ENCODE measurements around the gene ZBTB42. TPM values are rescaled to one million over a fixed set of nuclear protein-coding genes. Genes with fewer than 3 reads are reported as not detected.

Gene ZBTB42
- total RNA-seq, 1 experiment from 2014 or later: 9.2 TPM

- Histone ChIP-seq H4K20me1 (ENCODE audit: low read length) (peaks cover 23% of the 10 kb centered on the region), H3K9ac (ENCODE audit: low read length) (peak overlapping the region; percentile 82), H3K9me2 (replicated peaks; ENCODE audit: low read length) (no peaks in the 10 kb centered on the region), H3K9me3 (ENCODE audit: low read length) (no peaks in the 10 kb centered on the region), H2AFZ (ENCODE audit: low read length) (peak overlapping the region; percentile 78), H3K79me2 (ENCODE audit: low read length) (peaks cover 44% of the 10 kb centered on the region), H3K4me2 (ENCODE audit: low read length) (peak overlapping the region; percentile 85), H3K36me3 (ENCODE audit: low read depth, low read length) (peaks cover 14% of the 10 kb centered on the region; the same call in 1 of the 2 replicates), H3F3A (ENCODE audit: low read length, unreplicated experiment) (no peaks in the 10 kb centered on the region), H3K4me3 (ENCODE audit: low read length) (peak overlapping the region; percentile 64), H3K27me3 (ENCODE audit: low read length) (no peaks in the 10 kb centered on the region), H3K4me1 (ENCODE audit: insufficient read depth, low read length) (peaks cover 32% of the 10 kb centered on the region), H3K27ac (ENCODE audit: low read length) (peak overlapping the region; percentile 32)
- no peak for TF ChIP-seq EZH2 (IDR thresholded peaks at IDR 0.05; ENCODE audit: low read length, unreplicated experiment)
- TF ChIP-seq CTCF (conservative IDR thresholded peaks at IDR 0.05; ENCODE audit: low read depth, low read length): no peak
- no peak for TF ChIP-seq EZH2phosphoT487 (IDR thresholded peaks at IDR 0.05; ENCODE audit: borderline replicate concordance, low read length)
- peak; percentile 80 for ATAC-seq
- intact Hi-C loops (cut with micrococcal nuclease): no loop called here
- ChIA-PET POLR2A (ENCODE audit: unreplicated experiment) (interaction anchor here (0.6 to 1.2 kb wide), 3 partner anchors 74 to 758 kb away, joined by 3 to 18 read pairs (median 8); no protein-coding TSS in a partner anchor), CTCF (interaction anchor here (0.6 kb wide), 2 partner anchors 74 to 218 kb away, joined by 3 read pairs; no protein-coding TSS in a partner anchor)
- no peak for DNase-seq
- TSS peak; percentile 31 for BruUV-seq (replicated peaks)
Measured at GRCh38 chr14:104752423-104752734, 48.5 kb upstream of the ZBTB42 start.

GRCh38 chr14:104752735-104753527 lies 48.0 kb upstream of the ZBTB42 start, which contains the start of gene SIVA1:
Gene SIVA1 (plus strand): TSS chr14:104753147. CDS start chr14:104753202, 55 bp downstream.
- Histone ChIP-seq H3K4me3 (ENCODE audit: low read length) (peak within 1 kb of the TSS; percentile 100), H3K27ac (ENCODE audit: low read length) (peak within 1 kb of the TSS; percentile 54), H3F3A (ENCODE audit: low read length, unreplicated experiment) (no peaks in the 10 kb centered on the region), H3K79me2 (ENCODE audit: low read length) (peaks cover 49% of the 10 kb centered on the region), H3K9me2 (replicated peaks; ENCODE audit: low read length) (no peaks in the 10 kb centered on the region), H2AFZ (ENCODE audit: low read length) (peak within 1 kb of the TSS; percentile 78), H3K4me2 (ENCODE audit: low read length) (peak within 1 kb of the TSS; percentile 94), H3K9ac (ENCODE audit: low read length) (peak within 1 kb of the TSS; percentile 99), H3K27me3 (ENCODE audit: low read length) (no peaks in the 10 kb centered on the region), H4K20me1 (ENCODE audit: low read length) (peaks cover 23% of the 10 kb centered on the region), H3K36me3 (ENCODE audit: low read depth, low read length) (peaks cover 14% of the 10 kb centered on the region; the same call in 1 of the 2 replicates), H3K4me1 (ENCODE audit: insufficient read depth, low read length) (peaks cover 32% of the 10 kb centered on the region), H3K9me3 (ENCODE audit: low read length) (no peaks in the 10 kb centered on the region)
- peak; percentile 91 for ATAC-seq
- ChIA-PET POLR2A (ENCODE audit: unreplicated experiment) (interaction anchor here (0.5 to 1.2 kb wide), 4 partner anchors 74 to 1201 kb away, joined by 3 to 18 read pairs (median 6); no protein-coding TSS in a partner anchor), CTCF (interaction anchor here (0.6 kb wide), 2 partner anchors 74 to 217 kb away, joined by 3 read pairs; no protein-coding TSS in a partner anchor)
- TF ChIP-seq EZH2 (IDR thresholded peaks at IDR 0.05; ENCODE audit: low read length, unreplicated experiment) (no peak), CTCF (conservative IDR thresholded peaks at IDR 0.05; ENCODE audit: low read depth, low read length) (no peak), EZH2phosphoT487 (IDR thresholded peaks at IDR 0.05; ENCODE audit: borderline replicate concordance, low read length) (no peak)
- BruUV-seq (replicated peaks): no TSS peak
- DNase-seq: peak; percentile 99
- intact Hi-C loops (cut with micrococcal nuclease): no loop called here

Measured in PC-3 (cell line).